Breast epithelium (tissue), 4 donors: ENCODE measurements around the gene ARL4C. TPM values are rescaled to one million over a fixed set of nuclear protein-coding genes. Genes with fewer than 3 reads are reported as not detected.

Experiments used
- DNase-seq, 2 donors: peaks; one replicate each; pipeline ENCODE4 v3.0.0-alpha.2; 2019; ENCODE audit warnings: low spot score in 2 of 2
- H3K27ac ChIP-seq, 2 donors: fragments of 200-600 bp; sonication (generic) in 1 of 2; one replicate each; pipeline ENCODE4 v1.5.1; 2016 to 2019; ENCODE audit warnings: mild to moderate bottlenecking in 1 of 2
- H3K27me3 ChIP-seq, 2 donors: fragments of 200-600 bp; sonication (generic) in 1 of 2; one replicate each; pipeline versions ENCODE4 v1.5.1 to v1.6.0; 2017 to 2019; ENCODE audit warnings: control low read depth in 1 of 2, mild to moderate bottlenecking in 1 of 2
- H3K36me3 ChIP-seq: fragments of 200-600 bp; one replicate; pipeline ENCODE4 v1.5.1; 2019
- H3K4me1 ChIP-seq, 2 donors: fragments of 200-600 bp; sonication (generic); one replicate each; pipeline ENCODE4 v1.5.1; 2016 to 2019; ENCODE audit warnings: control low read depth in 1 of 2
- H3K4me3 ChIP-seq, 3 donors: fragments of 200-600 bp; sonication (generic); 1 replicate in 2 of 3; 2 replicates in 1 of 3; pipeline ENCODE4 v1.5.1; 2016 to 2019; ENCODE audit warnings: mild to moderate bottlenecking in 3 of 3, moderate library complexity in 2 of 3
- H3K9me3 ChIP-seq, 2 donors: fragments of 200-600 bp; sonication (generic) in 1 of 2; one replicate each; pipeline ENCODE4 v1.5.1; 2016 to 2019; ENCODE audit warnings: control low read depth in 1 of 2
- POLR2A ChIP-seq: fragments of 450-650 bp; IDR thresholded peaks from one replicate; pipeline ENCODE4 v1.6.1; 2016; ENCODE audit warnings: antibody characterized with exemption, mild to moderate bottlenecking, moderate library complexity
- POLR2AphosphoS5 ChIP-seq, 3 donors: sonication (generic); formaldehyde crosslinking; IDR thresholded peaks; one replicate each; pipeline ENCODE4 v1.6.1; 2017; ENCODE audit warnings: antibody characterized with exemption in 3 of 3
- intact Hi-C: fragments of 100-400 bp; cut with DNase I; formaldehyde crosslinking; loops from one replicate; pipeline ENCODE4 v1.15.1; 2023; ENCODE audit warnings: low total_unique reads
- total RNA-seq, 3 donors: library from RNA; depleted of rRNA; stranded (reverse); fragments of >200 nt; gene quantifications; one replicate each; pipeline ENCODE4 v1.1.0, GENCODE V29; 2016
- TF ChIP-seq, protein P1 (sequence below), 3 donors: fragments of 450-650 bp; IDR thresholded peaks; one replicate each; pipeline ENCODE4 v1.5.1; 2016 to 2017; ENCODE audit warnings: antibody characterized with exemption in 3 of 3, mild to moderate bottlenecking in 3 of 3, moderate library complexity in 3 of 3

ARL4C gene
- total RNA-seq, 3 donors from 2014 or later = 16.1 to 61.0 (median 23.5) TPM

DNA sequence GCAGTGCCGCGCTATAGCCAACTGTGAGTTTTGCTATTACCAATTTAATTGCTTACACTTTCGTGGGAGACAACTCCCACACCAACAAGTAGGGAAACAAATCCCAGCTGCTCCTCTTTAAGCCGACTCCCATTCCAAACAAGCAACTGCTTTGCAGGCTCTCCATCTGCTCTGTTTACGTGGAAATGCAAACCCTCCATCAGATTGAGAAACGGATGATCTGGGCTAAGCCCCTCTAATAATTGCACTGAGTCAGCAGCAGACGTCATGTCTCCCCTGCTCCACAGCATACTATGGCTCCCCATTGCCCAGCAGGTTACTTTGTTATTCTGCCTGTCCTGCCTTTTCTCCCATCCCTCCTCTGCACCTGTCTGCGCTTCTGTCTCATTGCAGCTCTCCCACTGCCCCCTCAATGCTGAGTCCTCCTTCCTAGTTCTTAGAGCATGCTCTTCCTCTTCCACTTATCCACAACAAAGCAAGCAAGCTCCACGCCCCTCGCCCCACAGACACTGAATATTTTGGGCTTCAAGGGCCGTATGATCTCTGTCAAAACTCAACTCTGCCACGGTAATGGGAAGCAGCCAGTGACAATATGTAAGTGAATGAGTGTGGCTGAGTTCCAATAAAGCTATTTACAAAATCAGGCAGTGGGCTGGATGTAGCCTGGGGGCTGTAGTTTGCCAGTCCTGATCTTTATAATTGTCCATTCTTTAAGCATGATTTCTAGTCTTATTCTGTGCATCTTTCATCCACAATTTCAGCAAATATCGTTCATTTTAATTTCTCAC, 39.5 kb upstream of the ARL4C start:
- no peaks in the 10 kb centered on the region for H3K36me3 ChIP-seq
- H3K4me1 ChIP-seq = no peaks in the 10 kb centered on the region
- H3K9me3 ChIP-seq = peaks cover 0 to 5% of the 10 kb centered on the region in 2 donors
- intact Hi-C loops = no loop called here
- no peak for DNase-seq
- H3K27me3 ChIP-seq = no peaks in the 10 kb centered on the region
- H3K4me3 ChIP-seq = no peak overlapping the region
- TF ChIP-seq POLR2AphosphoS5 (IDR thresholded peaks at IDR 0.05) (no peak), POLR2A (no peak)
- TF ChIP-seq, protein P1, sequence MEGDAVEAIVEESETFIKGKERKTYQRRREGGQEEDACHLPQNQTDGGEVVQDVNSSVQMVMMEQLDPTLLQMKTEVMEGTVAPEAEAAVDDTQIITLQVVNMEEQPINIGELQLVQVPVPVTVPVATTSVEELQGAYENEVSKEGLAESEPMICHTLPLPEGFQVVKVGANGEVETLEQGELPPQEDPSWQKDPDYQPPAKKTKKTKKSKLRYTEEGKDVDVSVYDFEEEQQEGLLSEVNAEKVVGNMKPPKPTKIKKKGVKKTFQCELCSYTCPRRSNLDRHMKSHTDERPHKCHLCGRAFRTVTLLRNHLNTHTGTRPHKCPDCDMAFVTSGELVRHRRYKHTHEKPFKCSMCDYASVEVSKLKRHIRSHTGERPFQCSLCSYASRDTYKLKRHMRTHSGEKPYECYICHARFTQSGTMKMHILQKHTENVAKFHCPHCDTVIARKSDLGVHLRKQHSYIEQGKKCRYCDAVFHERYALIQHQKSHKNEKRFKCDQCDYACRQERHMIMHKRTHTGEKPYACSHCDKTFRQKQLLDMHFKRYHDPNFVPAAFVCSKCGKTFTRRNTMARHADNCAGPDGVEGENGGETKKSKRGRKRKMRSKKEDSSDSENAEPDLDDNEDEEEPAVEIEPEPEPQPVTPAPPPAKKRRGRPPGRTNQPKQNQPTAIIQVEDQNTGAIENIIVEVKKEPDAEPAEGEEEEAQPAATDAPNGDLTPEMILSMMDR (IDR thresholded peaks at IDR 0.05) = no peak
- H3K27ac ChIP-seq = no peak overlapping the region

- DNase-seq = no peak
- H3K4me1 ChIP-seq = no peaks in the 10 kb centered on the region
- peaks cover 0 to 5% of the 10 kb centered on the region in 2 donors for H3K9me3 ChIP-seq
- no peak overlapping the region for H3K27ac ChIP-seq
- H3K27me3 ChIP-seq = no peaks in the 10 kb centered on the region
- TF ChIP-seq POLR2AphosphoS5 (IDR thresholded peaks at IDR 0.05) = no peak
- H3K4me3 ChIP-seq = no peak overlapping the region
- intact Hi-C loops = no loop called here
- H3K36me3 ChIP-seq = no peaks in the 10 kb centered on the region
Measured at GRCh38 chr2:234535464-234535863, 38.6 kb upstream of the ARL4C start.

DNA sequence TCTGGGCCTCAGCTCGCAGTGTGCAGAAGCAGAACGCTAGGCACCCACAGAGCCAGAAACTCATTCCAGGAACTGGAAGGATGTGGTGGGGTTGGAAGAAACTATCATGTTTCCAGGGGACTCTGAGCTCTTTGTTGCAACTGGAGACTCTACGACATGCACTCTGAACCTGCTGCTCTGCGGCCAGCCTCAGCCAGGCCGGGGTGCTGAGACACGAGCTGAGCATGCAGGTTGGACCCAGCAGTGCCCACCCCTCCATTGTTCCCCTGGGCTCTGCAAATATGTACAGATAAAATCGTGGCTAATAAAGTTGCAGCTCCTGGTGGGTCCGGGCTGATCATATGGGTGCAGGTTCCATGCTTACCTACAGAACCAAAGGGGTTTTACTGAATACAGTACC, 37.6 kb upstream of the ARL4C start:
- no peak for DNase-seq
- Histone ChIP-seq H3K27ac (no peak overlapping the region), H3K27me3 (no peaks in the 10 kb centered on the region), H3K36me3 (no peaks in the 10 kb centered on the region), H3K4me3 (no peak overlapping the region), H3K4me1 (no peaks in the 10 kb centered on the region), H3K9me3 (peaks cover 0 to 5% of the 10 kb centered on the region in 2 donors)
- TF ChIP-seq POLR2A (no peak), POLR2AphosphoS5 (IDR thresholded peaks at IDR 0.05) (no peak)
- TF ChIP-seq, protein P1 (IDR thresholded peaks at IDR 0.05) = no peak
- intact Hi-C loops = no loop called here

DNA sequence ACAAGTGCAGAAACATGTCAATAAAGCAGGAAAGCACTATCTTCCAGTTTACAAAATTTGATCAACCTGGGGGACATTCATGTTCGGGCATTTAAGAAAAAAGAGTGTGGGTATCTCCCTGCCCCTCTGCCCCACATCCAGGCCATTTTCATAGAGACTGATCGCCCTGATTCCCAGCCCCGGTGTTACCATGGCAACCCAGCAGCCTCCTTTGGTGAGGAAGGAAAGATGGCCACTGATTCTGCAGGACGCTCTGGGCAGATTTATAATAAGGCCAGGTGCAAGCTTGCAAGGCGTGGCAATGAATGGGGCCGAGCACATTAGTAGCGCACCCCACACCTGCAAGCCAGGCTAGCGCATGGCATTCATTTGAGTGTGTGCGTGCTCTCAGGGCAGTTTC, 36.7 kb upstream of the ARL4C start:
- no peaks in the 10 kb centered on the region for H3K4me1 ChIP-seq
- H3K4me3 ChIP-seq = no peak overlapping the region
- H3K9me3 ChIP-seq = no peaks in the 10 kb centered on the region
- no peak for DNase-seq
- intact Hi-C loops = no loop called here
- no peaks in the 10 kb centered on the region for H3K36me3 ChIP-seq
- no peak overlapping the region for H3K27ac ChIP-seq
- TF ChIP-seq, protein P1 (IDR thresholded peaks at IDR 0.05) = no peak
- no peak for TF ChIP-seq POLR2A
- no peak for TF ChIP-seq POLR2AphosphoS5 (IDR thresholded peaks at IDR 0.05)
- no peaks in the 10 kb centered on the region for H3K27me3 ChIP-seq

- Histone ChIP-seq H3K9me3 (peaks cover 8 to 11% of the 10 kb centered on the region in 2 donors), H3K27me3 (no peaks in the 10 kb centered on the region), H3K36me3 (no peaks in the 10 kb centered on the region), H3K27ac (no peak overlapping the region), H3K4me3 (no peak overlapping the region), H3K4me1 (no peaks in the 10 kb centered on the region)
- TF ChIP-seq, protein P1 (IDR thresholded peaks at IDR 0.05) = no peak
- TF ChIP-seq POLR2AphosphoS5 (IDR thresholded peaks at IDR 0.05) = no peak
- no peak for TF ChIP-seq POLR2A
- DNase-seq = no peak
- intact Hi-C loops = loop anchor here (1.0 kb wide), 1 partner anchor 24 kb away; no protein-coding TSS in a partner anchor
Measured at GRCh38 chr2:234528410-234529148, 31.7 kb upstream of the ARL4C start.
